Skin of body (tissue), 2 donors: ENCODE results near the gene FER. TPM values are rescaled to one million over a fixed set of nuclear protein-coding genes. Genes with fewer than 3 reads are reported as not detected.
A peak's percentile ranks its signal among the peaks of the same experiment; 100 is the strongest.

Source experiments
- DNase-seq: peaks from one replicate; lab custom pipeline; 2025; lab: John Stamatoyannopoulos, UW
- total RNA-seq: library from RNA; depleted of rRNA; stranded (reverse); fragments of >200 nt; gene quantifications from one replicate; pipeline ENCODE4 v1.2.3, GENCODE V29; 2014

The FER gene
- total RNA-seq, 1 donor from 2014 or later: 31.8 TPM

- DNase-seq: peak; percentile 77
Measured at GRCh38 chr5:109105631-109106267, 358.1 kb downstream of the FER start.

- no peak for DNase-seq
Measured at GRCh38 chr5:109111680-109112079, 364.0 kb downstream of the FER start.

- no peak for DNase-seq
Measured at GRCh38 chr5:109113608-109114007, 365.9 kb downstream of the FER start.

GRCh38 chr5:109121225-109121624 lies 373.5 kb downstream of the FER start:
- DNase-seq: no peak

- DNase-seq: no peak
Measured at GRCh38 chr5:109125755-109126429, 378.2 kb downstream of the FER start.

GRCh38 chr5:109126481-109126880 lies 378.8 kb downstream of the FER start:
- DNase-seq: no peak

- DNase-seq: no peak
Measured at GRCh38 chr5:109136906-109137305, 389.2 kb downstream of the FER start.

- DNase-seq: no peak
Measured at GRCh38 chr5:109141222-109142200, 393.8 kb downstream of the FER start.

GRCh38 chr5:109143031-109143430 lies 395.3 kb downstream of the FER start:
- DNase-seq: no peak

GRCh38 chr5:109145139-109145538 lies 397.4 kb downstream of the FER start:
- DNase-seq: no peak

- DNase-seq: no peak
Measured at GRCh38 chr5:109146591-109146990, 398.9 kb downstream of the FER start.

GRCh38 chr5:109152565-109152964 lies 404.9 kb downstream of the FER start:
- no peak for DNase-seq

GRCh38 chr5:109155625-109156024 lies 407.9 kb downstream of the FER start:
- no peak for DNase-seq

GRCh38 chr5:109156885-109157284 lies 409.2 kb downstream of the FER start:
- DNase-seq: no peak

- DNase-seq: no peak
Measured at GRCh38 chr5:109160468-109160867, 412.8 kb downstream of the FER start.

- no peak for DNase-seq
Measured at GRCh38 chr5:109161914-109162683, 414.4 kb downstream of the FER start.

GRCh38 chr5:109163336-109163735 lies 415.6 kb downstream of the FER start:
- no peak for DNase-seq

- DNase-seq: no peak
Measured at GRCh38 chr5:109164001-109164400, 416.3 kb downstream of the FER start.

- no peak for DNase-seq
Measured at GRCh38 chr5:109167586-109167985, 419.9 kb downstream of the FER start.

GRCh38 chr5:109168151-109168550 lies 420.5 kb downstream of the FER start:
- no peak for DNase-seq

- no peak for DNase-seq
Measured at GRCh38 chr5:109170629-109171350, 423.1 kb downstream of the FER start.
